Mucosa of gallbladder (tissue), 1 donor: Measurements from ENCODE around the gene CD320. TPM values are rescaled to one million over a fixed set of nuclear protein-coding genes. Genes with fewer than 3 reads are reported as not detected.
A peak's percentile ranks its signal among the peaks of the same experiment; 100 is the strongest.

Experiments
- DNase-seq: peaks from one replicate; pipeline ENCODE4 v3.0.0-alpha.2; 2020; ENCODE audit warnings: low spot score
- total RNA-seq: library from RNA; stranded (reverse); gene quantifications from one replicate; pipeline ENCODE4 v1.2.1, GENCODE V29; 2021
- donor health status: DM: no; HTN: no; CAD: no.

CD320 gene
- total RNA-seq, 1 donor from 2014 or later, result 52.2 TPM

DNA sequence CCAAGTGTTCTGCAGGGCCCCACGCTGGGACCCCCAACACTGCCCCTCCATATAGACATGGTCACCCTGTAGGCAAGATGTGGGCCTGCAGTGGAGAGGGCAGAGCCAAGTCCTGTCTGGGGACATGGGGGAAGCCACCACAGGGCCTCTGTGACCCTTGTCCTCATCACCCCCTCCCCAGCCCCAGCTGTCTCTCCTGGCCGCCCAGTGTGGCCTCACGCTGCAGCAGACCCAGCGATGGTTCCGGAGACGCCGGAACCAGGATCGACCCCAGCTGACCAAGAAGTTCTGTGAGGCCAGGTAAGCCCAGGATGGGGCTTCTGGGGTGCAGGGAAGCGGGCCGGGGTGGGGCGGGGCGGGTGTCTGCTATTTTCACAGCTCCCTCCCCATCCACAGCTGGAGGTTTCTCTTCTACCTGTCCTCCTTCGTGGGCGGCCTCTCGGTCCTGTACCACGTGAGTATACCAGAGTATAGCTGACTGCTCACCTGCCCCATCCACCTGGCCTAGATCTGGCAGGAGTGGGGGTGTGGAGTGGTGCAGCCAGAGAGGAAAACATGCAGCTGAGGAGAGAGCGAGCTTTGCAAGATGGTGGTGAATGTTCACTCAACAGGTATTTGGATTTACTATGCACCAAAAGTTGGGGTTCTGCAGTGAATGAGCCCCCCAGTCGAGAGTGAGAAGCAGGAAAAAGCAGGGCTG lies 52.6 kb downstream of the CD320 start:
- DNase-seq, result no peak

DNA sequence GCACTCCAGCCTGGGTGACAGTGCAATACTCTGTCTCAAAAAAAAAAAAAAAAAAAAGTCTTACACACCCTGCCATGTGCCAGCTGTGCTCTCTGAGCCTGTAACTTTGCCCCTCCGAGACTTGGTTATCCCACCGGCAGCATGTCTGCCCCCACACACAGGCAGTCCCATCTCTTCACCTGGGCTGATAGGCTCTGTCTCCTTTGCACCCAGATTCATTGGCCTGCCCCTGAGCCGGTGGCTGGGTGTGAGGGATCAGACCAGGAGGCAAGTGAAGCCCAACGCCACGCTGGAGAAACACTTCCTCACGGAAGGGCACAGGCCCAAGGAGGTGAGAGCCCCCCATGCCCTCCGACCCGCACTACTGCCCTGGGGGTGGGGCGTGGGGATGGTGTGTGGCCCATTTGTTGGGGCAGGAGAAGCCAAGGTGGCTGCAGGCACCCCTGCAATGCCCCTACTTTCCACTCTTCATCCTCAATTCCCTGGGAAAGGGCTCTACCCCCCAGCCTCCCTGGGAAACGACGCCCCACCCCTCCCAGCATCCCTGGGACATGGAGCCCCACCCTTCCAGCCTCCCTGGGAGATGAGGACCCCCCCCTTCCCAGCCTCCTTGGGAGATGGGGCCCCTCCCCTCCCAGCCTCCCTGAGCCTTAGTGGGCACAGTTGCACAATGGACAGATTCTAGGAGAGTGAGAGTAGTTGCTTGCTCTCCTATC lies 53.7 kb downstream of the CD320 start:
- no peak for DNase-seq

DNA sequence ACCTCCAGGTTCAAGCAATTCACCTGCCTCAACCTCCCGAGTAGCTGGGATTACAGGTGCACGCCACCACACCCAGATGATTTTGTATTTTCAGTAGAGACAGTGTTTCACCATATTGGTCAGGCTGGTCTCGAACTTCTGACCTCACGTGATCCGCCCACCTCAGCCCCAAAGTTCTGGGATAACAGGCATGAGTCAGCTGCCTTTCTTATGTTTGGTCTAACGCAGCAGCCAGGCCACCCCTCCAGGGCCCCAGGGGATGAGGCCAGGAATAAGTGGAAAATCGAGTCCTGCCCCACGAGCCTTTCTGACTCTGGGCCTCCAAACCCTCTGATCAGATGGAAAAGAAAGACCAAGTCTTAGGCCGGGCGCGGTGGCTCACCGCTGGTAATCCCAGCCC lies 54.5 kb downstream of the CD320 start:
- DNase-seq, result no peak

DNA sequence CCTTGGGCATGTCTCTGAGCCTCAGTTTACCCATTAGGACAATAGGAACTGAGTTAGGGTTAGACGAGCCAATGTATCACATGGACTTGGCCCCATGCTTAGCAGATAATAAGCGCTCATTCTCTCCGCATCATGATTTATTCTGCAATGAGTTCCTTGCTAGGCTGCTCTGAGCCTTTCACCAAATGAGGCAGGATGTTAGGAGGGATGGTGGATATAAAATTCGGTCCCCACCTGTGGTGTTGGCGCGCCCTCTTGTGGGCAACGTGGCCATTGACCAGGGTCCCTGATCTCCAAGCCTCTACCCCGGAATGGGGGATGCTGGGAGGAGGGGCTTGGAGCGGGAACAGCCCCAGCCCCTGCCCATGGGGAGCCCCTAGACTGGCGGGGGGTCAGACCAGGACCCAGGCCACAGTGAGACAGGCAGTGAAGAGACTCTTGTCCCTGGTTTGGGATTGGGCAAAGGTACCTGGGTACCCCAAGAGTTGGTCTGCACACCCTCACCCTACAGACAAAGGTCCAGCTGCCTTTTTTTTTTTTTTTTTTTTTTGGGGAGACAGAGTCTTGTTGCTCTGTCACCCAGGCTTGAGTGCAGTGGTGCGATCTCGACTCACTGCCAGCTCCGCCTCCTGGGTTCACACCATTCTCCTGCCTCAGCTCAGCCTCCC lies 55.1 kb downstream of the CD320 start:
- peak; percentile 80 for DNase-seq

Other genes starting within 250 kb of the CD320 start
- 0.09 TPM for gene FBN3, start 158.8 kb downstream of the CD320 start, total RNA-seq
- 20.7 TPM for gene CERS4, start 99.0 kb downstream of the CD320 start, total RNA-seq
- gene NDUFA7, start 13.0 kb upstream of the CD320 start, total RNA-seq, result 45.2 TPM
- gene RPS28, start 13.1 kb upstream of the CD320 start, total RNA-seq, result 1,184 TPM
- 7.7 TPM for gene KANK3, start 34.9 kb upstream of the CD320 start, total RNA-seq
- 5.3 TPM for gene ANGPTL4, start 55.8 kb upstream of the CD320 start, total RNA-seq
- gene RAB11B, start 82.0 kb upstream of the CD320 start, total RNA-seq, result 170 TPM
- 45.8 TPM for gene MARCHF2, start 104.9 kb upstream of the CD320 start, total RNA-seq
- 152 TPM for gene HNRNPM, start 136.6 kb upstream of the CD320 start, total RNA-seq
- 4.8 TPM for gene PRAM1, start 194.3 kb upstream of the CD320 start, total RNA-seq
- 32.8 TPM for gene ZNF414, start 205.8 kb upstream of the CD320 start, total RNA-seq